DND-41 (cell line): ENCODE results near the gene PRIM2.
"Not testable (repeated sequence)": the region's sequence is repeated elsewhere in the genome, so short reads cannot be mapped to it uniquely, and the experiment has no call there.

ENCODE experiments used
- CTCF ChIP-seq: IDR thresholded peaks from 2 replicates; pipeline ENCODE4 v1.5.1; 2012; ENCODE audit warnings: borderline replicate concordance, low read length, moderate library complexity, mild to moderate bottlenecking; ENCODE audit not compliant: poor library complexity, severe bottlenecking; ENCODE audit errors: extremely low read depth
- EZH2 ChIP-seq: IDR thresholded peaks from 3 replicates; pipeline ENCODE4 v1.6.1; 2012; ENCODE audit warnings: borderline replicate concordance, low read depth, mild to moderate bottlenecking, moderate library complexity, low read length, inconsistent platforms; ENCODE audit not compliant: severe bottlenecking

GRCh38 chr6:57362340-57362739 is 44.9 kb downstream of the PRIM2 start:
- TF ChIP-seq CTCF, EZH2: not testable (repeated sequence)
